RWPE1 (cell line): ENCODE results near the gene EPC2.

Experiments
- CTCF ChIA-PET: fragments of 350-600 bp; sonication (Branson Sonifier 250); formaldehyde crosslinking; extraction: SDS; loops from one replicate; lab custom pipeline; 2021; lab: Yijun Ruan, JAX
- POLR2A ChIA-PET: fragments of 400-600 bp; formaldehyde crosslinking; extraction: SDS; loops from one replicate; lab custom pipeline; 2020; ENCODE audit warnings: antibody characterized with exemption; ENCODE audit not compliant: low non-redundant PET; lab: Yijun Ruan, JAX
- DNase-seq: peaks from one replicate; pipeline ENCODE4 v3.0.0; 2012; ENCODE audit warnings: low spot score
- H3K27ac ChIP-seq: fragments of 450-650 bp; 2 replicates; pipeline ENCODE4 v1.5.1; 2017
- CTCF ChIP-seq: fragments of 450-650 bp; conservative IDR thresholded peaks from 2 replicates; pipeline ENCODE4 v1.5.1; 2017; ENCODE audit warnings: low read depth, mild to moderate bottlenecking

The EPC2 gene

DNA sequence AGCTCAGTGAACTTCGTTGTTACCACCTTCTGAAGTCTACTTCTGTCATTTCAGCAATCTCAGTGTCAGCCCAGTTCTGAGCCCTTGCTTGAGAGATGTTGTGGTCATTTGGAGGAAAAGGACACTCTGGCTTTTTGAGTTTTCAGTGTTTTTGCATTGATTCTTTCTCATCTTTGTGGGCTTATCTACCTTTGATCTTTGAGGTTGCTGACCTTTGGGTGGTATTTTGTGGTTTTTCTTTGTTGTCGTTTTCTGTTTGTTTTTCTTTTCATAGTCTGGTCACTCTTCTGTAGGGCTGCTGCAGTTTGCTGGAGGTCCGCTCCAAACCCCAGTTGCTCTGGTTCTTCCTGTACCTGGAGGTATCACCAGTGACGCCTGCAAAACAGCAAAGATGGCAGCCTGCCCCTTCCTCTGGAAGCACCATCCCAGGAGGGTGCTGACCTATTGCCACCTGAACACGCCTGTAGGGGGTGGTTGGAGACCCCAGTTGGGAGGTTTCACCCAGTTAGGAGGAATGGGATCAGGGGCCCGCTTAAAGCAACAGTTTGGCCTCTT is 74.7 kb downstream of the EPC2 start:
- CTCF ChIA-PET = interaction anchor here (0.7 kb wide), 1 partner anchor 1102 kb away, joined by 4 read pairs; no protein-coding TSS in a partner anchor
- TF ChIP-seq CTCF = no peak
- POLR2A ChIA-PET = no interaction called here
- no peak overlapping the region for H3K27ac ChIP-seq
- no peak for DNase-seq

DNA sequence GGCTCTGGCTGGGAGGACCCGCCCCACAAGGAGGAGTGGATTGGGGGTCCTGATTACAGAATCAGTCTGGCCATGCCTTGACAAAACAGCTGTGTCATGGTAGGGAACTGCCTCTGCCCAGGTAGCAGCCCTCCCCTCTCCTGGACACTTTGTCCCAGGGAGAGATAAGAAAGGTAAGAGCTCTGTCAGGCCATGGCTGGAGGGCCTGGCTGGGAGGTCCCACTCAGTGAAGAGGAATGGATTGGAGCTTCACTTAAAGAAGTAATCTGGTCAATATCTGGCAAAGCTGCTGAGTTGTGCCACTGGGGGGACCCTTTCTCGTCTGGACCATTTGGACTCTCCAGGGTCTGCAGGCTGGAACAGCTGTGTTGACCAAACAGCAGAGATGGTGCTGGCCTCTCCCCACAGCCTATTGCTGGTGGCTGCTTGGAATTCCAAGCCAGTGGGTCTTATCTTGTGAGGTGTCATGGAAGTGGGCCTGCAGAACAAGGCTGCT is 75.4 kb downstream of the EPC2 start:
- ChIA-PET CTCF (no interaction called here), POLR2A (interaction anchor here (0.5 kb wide), 1 partner anchor 21 kb away, joined by 5 read pairs; no protein-coding TSS in a partner anchor)
- no peak for DNase-seq
- no peak for TF ChIP-seq CTCF
- no peak overlapping the region for H3K27ac ChIP-seq

DNA sequence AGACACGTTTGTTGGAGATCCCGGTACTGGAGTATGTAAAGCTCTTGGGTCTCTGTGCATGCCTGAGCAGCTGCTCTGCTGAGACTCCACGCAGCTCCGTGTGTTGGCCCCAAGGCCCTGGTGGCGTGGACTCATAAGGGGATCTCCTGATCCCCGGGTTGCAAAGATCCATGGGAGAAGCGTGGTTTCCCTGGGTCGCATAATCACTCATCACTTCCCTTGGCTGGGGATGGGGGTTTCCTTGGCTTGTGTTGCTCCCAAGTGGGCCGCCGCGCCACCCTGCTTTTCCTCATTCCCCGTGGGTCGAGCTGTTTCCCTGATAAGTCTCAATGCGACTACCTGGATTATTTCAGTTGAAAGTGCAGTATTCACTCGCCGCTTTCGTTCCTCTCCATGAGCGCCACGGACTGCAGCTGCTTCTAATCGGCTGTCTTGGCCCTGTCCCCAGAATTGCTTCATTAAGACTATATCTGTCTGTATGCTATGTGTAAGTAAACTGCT is 76.0 kb downstream of the EPC2 start:
- no peak for DNase-seq
- no peak for TF ChIP-seq CTCF
- POLR2A ChIA-PET = no interaction called here
- CTCF ChIA-PET = no interaction called here
- H3K27ac ChIP-seq = no peak overlapping the region

DNA sequence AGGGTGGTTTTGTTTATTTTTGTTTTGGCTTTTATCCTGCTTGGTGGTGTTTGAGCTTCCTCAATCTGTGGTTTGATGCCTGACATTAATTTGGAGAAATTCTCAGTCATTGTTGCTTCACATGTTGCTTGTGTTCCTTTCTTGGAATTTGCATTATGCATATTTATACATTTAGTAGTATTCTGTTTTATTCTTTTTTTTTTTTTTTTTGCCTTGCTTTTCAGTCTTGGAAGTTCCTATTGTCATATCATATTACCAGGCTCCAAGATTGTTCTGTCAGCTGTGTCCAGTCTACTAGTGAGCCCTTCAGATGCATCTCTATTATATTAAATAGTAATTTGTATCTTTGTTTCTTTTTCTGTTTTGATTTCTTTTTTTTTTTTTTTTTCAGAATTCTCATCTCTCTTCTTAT is 77.0 kb downstream of the EPC2 start:
- TF ChIP-seq CTCF = no peak
- H3K27ac ChIP-seq = no peak overlapping the region
- CTCF ChIA-PET = no interaction called here
- no peak for DNase-seq
- POLR2A ChIA-PET = no interaction called here

- ChIA-PET POLR2A (no interaction called here), CTCF (no interaction called here)
These were observed 77.6 kb downstream of the EPC2 start for GRCh38 chr2:148721991-148722777.

GRCh38 chr2:148725564-148725963 is 81.0 kb downstream of the EPC2 start:
- ChIA-PET CTCF (no interaction called here), POLR2A (no interaction called here)
- DNase-seq = no peak
- no peak overlapping the region for H3K27ac ChIP-seq
- TF ChIP-seq CTCF = no peak

More at GRCh38 chr2:148721991-148722777, 77.6 kb downstream of the EPC2 start:
- H3K27ac ChIP-seq = no peak overlapping the region
- DNase-seq = no peak
- no peak for TF ChIP-seq CTCF
